ENCODE results near the gene AKTIP.
A peak's percentile ranks its signal among the peaks of the same experiment; 100 is the strongest.

Gene AKTIP

GRCh38 chr16:53498984-53499383, 4.0 kb downstream of the AKTIP start:
- no peak for TF ChIP-seq CTCF (IDR thresholded peaks at IDR 0.05; ENCODE audit: low read depth, low read length, missing control alignments)
- DNase-seq (ENCODE audit: low read depth): no peak
- H3K4me3 ChIP-seq (ENCODE audit: low read depth, low read length): no peak overlapping the region
- in situ Hi-C loops (cut with HindIII; ENCODE audit: low sequenced_read_pairs): no loop called here

GRCh38 chr16:53495325-53495724, 7.7 kb downstream of the AKTIP start:
- in situ Hi-C loops (cut with HindIII; ENCODE audit: low sequenced_read_pairs): no loop called here
- H3K4me3 ChIP-seq (ENCODE audit: low read depth, low read length): no peak overlapping the region

GRCh38 chr16:53494636-53495035, 8.4 kb downstream of the AKTIP start:
- no peak overlapping the region for H3K4me3 ChIP-seq (ENCODE audit: low read depth, low read length)
- DNase-seq (ENCODE audit: low read depth): no peak
- in situ Hi-C loops (cut with HindIII; ENCODE audit: low sequenced_read_pairs): no loop called here
- no peak for TF ChIP-seq CTCF (IDR thresholded peaks at IDR 0.05; ENCODE audit: low read depth, low read length, missing control alignments)

More at GRCh38 chr16:53495325-53495724, 7.7 kb downstream of the AKTIP start:
- no peak for DNase-seq (ENCODE audit: low read depth)
- peak; percentile 15 for TF ChIP-seq CTCF (IDR thresholded peaks at IDR 0.05; ENCODE audit: low read depth, low read length, missing control alignments)

GRCh38 chr16:53492503-53492902, 10.5 kb downstream of the AKTIP start:
- in situ Hi-C loops (cut with HindIII; ENCODE audit: low sequenced_read_pairs): no loop called here
- no peak for DNase-seq (ENCODE audit: low read depth)
- no peak overlapping the region for H3K4me3 ChIP-seq (ENCODE audit: low read depth, low read length)
- no peak for TF ChIP-seq CTCF (IDR thresholded peaks at IDR 0.05; ENCODE audit: low read depth, low read length, missing control alignments)

GRCh38 chr16:53489755-53490154, 13.3 kb downstream of the AKTIP start:
- DNase-seq (ENCODE audit: low read depth): no peak
- in situ Hi-C loops (cut with HindIII; ENCODE audit: low sequenced_read_pairs): no loop called here
- TF ChIP-seq CTCF (IDR thresholded peaks at IDR 0.05; ENCODE audit: low read depth, low read length, missing control alignments): no peak
- H3K4me3 ChIP-seq (ENCODE audit: low read depth, low read length): no peak overlapping the region

GRCh38 chr16:53486230-53486629, 16.8 kb downstream of the AKTIP start:
- DNase-seq (ENCODE audit: low read depth): no peak
- in situ Hi-C loops (cut with HindIII; ENCODE audit: low sequenced_read_pairs): no loop called here
- no peak for TF ChIP-seq CTCF (IDR thresholded peaks at IDR 0.05; ENCODE audit: low read depth, low read length, missing control alignments)
- no peak overlapping the region for H3K4me3 ChIP-seq (ENCODE audit: low read depth, low read length)

GRCh38 chr16:53484542-53484941, 18.5 kb downstream of the AKTIP start:
- TF ChIP-seq CTCF (IDR thresholded peaks at IDR 0.05; ENCODE audit: low read depth, low read length, missing control alignments): no peak
- H3K4me3 ChIP-seq (ENCODE audit: low read depth, low read length): no peak overlapping the region
- DNase-seq (ENCODE audit: low read depth): no peak
- in situ Hi-C loops (cut with HindIII; ENCODE audit: low sequenced_read_pairs): no loop called here

All from astrocyte of the cerebellum (primary cell).